Stimulated activated naive CD8-positive, alpha-beta T cell treated with anti-CD3 and anti-CD28 coated beads, Interleukin-15, amount 100 ng/mL, for 72 hours (primary cell): ENCODE data around the gene SGMS1.

Experiments
- ATAC-seq: fragments of 150-1000 bp; cut with Tn5 transposase; 2 replicates; pipeline ENCODE4 v1.10.0; 2021; ENCODE audit warnings: mild to moderate bottlenecking, moderate library complexity
- DNase-seq, 2 donors: peaks; one replicate each; pipeline ENCODE4 v3.0.0; 2021 to 2022
- H3K27ac Mint-ChIP-seq, 2 donors: one replicate each; pipeline ENCODE4 v1.8.0; 2022; ENCODE audit warnings: mild to moderate bottlenecking in 2 of 2, mixed read lengths in 2 of 2, moderate library complexity in 2 of 2
- H3K27me3 Mint-ChIP-seq: one replicate; pipeline ENCODE4 v1.8.0; 2022; ENCODE audit warnings: mixed read lengths
- H3K4me1 Mint-ChIP-seq: one replicate; pipeline ENCODE4 v1.8.0; 2022; ENCODE audit warnings: mild to moderate bottlenecking, mixed read lengths
- H3K4me3 Mint-ChIP-seq, 2 donors: one replicate each; pipeline ENCODE4 v1.8.0; 2022; ENCODE audit warnings: mild to moderate bottlenecking in 2 of 2, mixed read lengths in 2 of 2, moderate library complexity in 1 of 2
- H3K9me3 Mint-ChIP-seq, 2 donors: one replicate each; pipeline ENCODE4 v1.8.0; 2022; ENCODE audit warnings: mixed read lengths in 2 of 2

The SGMS1 gene

GRCh38 chr10:50622706-50623662 lies 772 bp downstream of the SGMS1 start:
- no peaks in the 10 kb centered on the region for H3K9me3 Mint-ChIP-seq
- peak overlapping the region; percentile 85 to 93 for H3K27ac Mint-ChIP-seq
- peak; percentile 32 for ATAC-seq
- peak; percentile 41 to 66 for DNase-seq
- H3K4me1 Mint-ChIP-seq: peaks cover 40% of the 10 kb centered on the region
- H3K4me3 Mint-ChIP-seq: peak overlapping the region; percentile 91 to 92
- no peaks in the 10 kb centered on the region for H3K27me3 Mint-ChIP-seq

DNA sequence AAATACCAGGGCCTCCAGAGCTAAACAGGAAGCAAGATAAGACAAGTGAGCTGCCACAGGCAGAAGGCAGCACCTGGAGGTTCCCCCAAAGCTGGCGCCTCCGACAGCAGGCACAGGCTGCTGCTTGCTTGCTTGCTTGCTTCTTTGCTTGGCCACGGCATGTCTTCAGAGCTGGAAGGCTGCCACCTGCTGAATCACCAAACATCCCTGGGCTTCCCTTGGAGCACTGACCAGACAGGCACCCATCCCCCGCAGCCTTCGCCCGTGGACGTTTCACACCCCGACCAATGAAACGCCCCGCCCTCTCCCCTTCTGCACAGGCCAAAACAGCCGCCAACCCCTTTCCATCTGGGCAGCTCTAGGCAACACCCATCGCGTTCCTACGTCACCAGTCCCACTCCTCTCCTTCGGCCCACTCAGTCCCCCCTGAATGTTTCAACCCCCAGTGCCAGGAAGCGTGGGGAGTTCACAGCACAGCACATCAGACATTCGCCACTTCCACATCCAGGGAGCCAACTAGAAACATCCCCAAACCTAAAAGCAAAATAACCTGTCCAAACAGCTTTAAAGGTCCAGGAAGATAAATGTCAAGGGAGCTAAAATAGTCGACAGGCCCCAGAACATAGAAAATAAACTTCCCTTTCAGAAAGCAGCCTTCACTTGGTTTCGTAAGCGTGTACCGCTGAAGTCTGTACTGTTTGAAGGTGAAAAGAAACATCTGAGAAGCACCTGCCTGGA lies 1.6 kb downstream of the SGMS1 start:
- peak overlapping the region; percentile 91 to 92 for H3K4me3 Mint-ChIP-seq
- DNase-seq (peak; percentile 49 to 59), ATAC-seq (peak; percentile 15)
- peak overlapping the region; percentile 85 to 91 for H3K27ac Mint-ChIP-seq
- peaks cover 43% of the 10 kb centered on the region for H3K4me1 Mint-ChIP-seq
- H3K9me3 Mint-ChIP-seq: no peaks in the 10 kb centered on the region
- no peaks in the 10 kb centered on the region for H3K27me3 Mint-ChIP-seq

DNA sequence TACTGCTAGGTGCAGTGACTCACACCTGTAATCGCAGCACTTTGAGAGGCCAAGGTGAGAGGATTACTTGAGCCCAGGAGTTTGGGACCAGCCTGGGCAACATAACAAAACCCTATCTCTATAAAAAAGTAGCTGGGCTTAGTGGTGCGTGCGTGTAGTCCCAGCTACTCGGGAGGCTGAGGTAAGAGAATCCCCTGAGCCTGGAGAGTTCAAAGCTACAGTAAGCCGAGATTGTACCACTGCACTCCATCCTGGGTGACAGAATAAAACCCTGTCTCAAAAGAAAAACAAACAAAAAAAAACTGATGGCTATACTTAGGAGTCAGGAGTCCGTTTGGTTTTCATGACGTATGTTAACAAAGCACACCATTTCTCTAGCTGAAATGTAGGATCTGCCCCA lies 2.9 kb downstream of the SGMS1 start:
- Mint-ChIP-seq H3K4me1 (peaks cover 49% of the 10 kb centered on the region), H3K4me3 (peak overlapping the region; percentile 21 to 91), H3K27me3 (no peaks in the 10 kb centered on the region), H3K9me3 (no peaks in the 10 kb centered on the region), H3K27ac (no peak overlapping the region)
- no peak for ATAC-seq
- DNase-seq: no peak

GRCh38 chr10:50619882-50620281 lies 3.9 kb downstream of the SGMS1 start:
- no peak overlapping the region for H3K4me3 Mint-ChIP-seq
- ATAC-seq (no peak), DNase-seq (no peak)
- H3K27ac Mint-ChIP-seq: no peak overlapping the region
- no peaks in the 10 kb centered on the region for H3K9me3 Mint-ChIP-seq
- H3K4me1 Mint-ChIP-seq: peaks cover 49% of the 10 kb centered on the region
- no peaks in the 10 kb centered on the region for H3K27me3 Mint-ChIP-seq

- peaks cover 53% of the 10 kb centered on the region for H3K4me1 Mint-ChIP-seq
- H3K27ac Mint-ChIP-seq: no peak overlapping the region
- no peak overlapping the region for H3K4me3 Mint-ChIP-seq
These were observed 4.6 kb downstream of the SGMS1 start for GRCh38 chr10:50619166-50619565.

GRCh38 chr10:50618624-50619023 lies 5.1 kb downstream of the SGMS1 start:
- no peaks in the 10 kb centered on the region for H3K27me3 Mint-ChIP-seq
- DNase-seq: no peak
- peaks cover 57% of the 10 kb centered on the region for H3K4me1 Mint-ChIP-seq
- H3K9me3 Mint-ChIP-seq: no peaks in the 10 kb centered on the region
- no peak overlapping the region for H3K4me3 Mint-ChIP-seq
- ATAC-seq: no peak
- H3K27ac Mint-ChIP-seq: no peak overlapping the region

More at GRCh38 chr10:50619166-50619565, 4.6 kb downstream of the SGMS1 start:
- no peak for DNase-seq
- Mint-ChIP-seq H3K27me3 (no peaks in the 10 kb centered on the region), H3K9me3 (no peaks in the 10 kb centered on the region)
- no peak for ATAC-seq

DNA sequence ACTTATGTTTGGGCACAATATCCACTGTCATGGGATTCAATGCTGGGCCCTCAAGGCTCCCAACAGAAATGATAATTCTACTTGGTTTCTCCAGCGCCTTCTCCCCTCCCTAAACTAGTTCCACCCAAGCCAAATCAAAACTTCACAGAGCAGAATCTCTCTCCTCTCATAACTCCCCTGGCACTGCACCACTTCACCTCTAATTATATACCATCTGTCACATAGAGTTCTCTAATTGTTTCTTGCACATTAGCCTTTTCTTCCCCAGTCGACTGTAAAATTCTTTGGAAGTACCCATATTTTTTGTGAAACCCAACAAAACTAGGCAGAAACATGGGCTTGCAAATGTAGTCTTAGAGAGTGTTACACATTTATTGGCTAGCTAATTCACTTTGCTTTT lies 8.1 kb downstream of the SGMS1 start:
- ATAC-seq (no peak), DNase-seq (no peak)
- peaks cover 67% of the 10 kb centered on the region for H3K4me1 Mint-ChIP-seq
- H3K4me3 Mint-ChIP-seq: no peak overlapping the region
- no peaks in the 10 kb centered on the region for H3K27me3 Mint-ChIP-seq
- H3K27ac Mint-ChIP-seq: no peak overlapping the region
- H3K9me3 Mint-ChIP-seq: no peaks in the 10 kb centered on the region

DNA sequence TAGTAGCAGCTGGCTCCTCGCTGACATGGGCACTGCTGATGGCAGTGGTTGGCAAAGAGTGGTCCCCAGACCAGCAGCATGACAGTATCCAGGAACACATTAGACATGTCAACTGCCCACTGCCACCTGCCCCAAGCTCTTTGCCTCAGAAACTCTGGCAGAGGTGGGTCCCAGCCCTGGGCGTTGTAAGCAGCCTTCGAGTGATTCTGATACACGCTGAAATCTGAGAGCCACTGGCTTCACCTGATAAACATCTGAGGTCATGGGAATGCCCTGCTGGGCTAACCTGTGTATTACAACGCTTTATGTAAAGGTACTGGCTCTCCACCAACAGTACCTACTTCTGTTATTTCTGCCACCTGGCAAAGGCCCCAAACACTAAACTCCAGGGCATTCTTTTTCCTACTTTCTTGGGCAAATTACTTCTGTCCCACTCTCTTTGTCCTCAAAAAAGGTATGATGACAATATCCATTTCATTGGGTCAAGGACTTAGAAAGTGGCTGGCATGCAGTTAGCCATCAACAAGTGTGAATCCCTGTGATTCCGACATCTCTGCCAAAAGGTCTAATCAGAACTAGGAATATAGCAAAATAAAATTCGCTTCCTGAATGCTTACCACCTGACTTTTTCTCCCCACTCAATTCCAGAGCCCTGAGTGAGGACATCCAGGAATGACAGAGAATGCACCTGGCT lies 9.2 kb downstream of the SGMS1 start:
- ATAC-seq (peak; percentile 53), DNase-seq (peak in 1 of 2 donors; percentile 30)
- no peaks in the 10 kb centered on the region for H3K27me3 Mint-ChIP-seq
- no peak overlapping the region for H3K27ac Mint-ChIP-seq
- no peaks in the 10 kb centered on the region for H3K9me3 Mint-ChIP-seq
- H3K4me1 Mint-ChIP-seq: peaks cover 65% of the 10 kb centered on the region
- no peak overlapping the region for H3K4me3 Mint-ChIP-seq

DNA sequence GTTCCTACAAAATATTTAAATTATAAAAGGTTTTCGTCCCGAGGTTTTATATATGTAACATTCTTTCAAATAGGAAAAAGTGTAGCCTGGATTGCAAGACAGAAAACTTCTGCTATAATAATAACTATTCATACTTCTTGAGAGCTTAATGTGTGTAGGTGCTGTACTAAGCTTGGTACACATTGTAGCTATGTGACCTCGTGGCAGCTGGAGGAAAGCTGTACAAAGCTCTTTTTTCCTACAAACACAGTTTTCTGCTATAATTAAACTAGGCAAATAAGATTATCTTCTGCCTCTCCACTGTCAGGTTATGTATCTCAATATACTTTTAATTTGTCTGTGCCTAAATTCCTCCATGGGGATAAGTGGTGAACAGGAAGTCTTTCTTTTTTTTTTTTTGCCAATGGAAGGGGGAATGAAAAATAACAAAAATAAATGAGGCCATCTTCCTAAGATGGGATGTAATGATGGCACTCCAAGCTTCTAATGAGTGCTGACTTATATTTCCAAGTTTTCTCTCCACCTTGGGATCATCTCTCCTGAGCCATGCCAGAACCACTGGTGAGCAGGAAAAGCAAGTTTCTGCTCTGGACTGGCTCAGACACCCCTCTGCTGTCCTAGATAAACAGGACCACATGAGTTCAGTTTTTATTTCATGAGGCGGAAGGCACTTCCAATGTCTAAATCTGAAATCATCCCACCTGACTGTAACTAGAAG lies 9.9 kb downstream of the SGMS1 start:
- DNase-seq (no peak), ATAC-seq (no peak)
- Mint-ChIP-seq H3K27ac (no peak overlapping the region), H3K4me1 (peaks cover 59% of the 10 kb centered on the region), H3K27me3 (no peaks in the 10 kb centered on the region), H3K4me3 (no peak overlapping the region), H3K9me3 (no peaks in the 10 kb centered on the region)

- no peaks in the 10 kb centered on the region for H3K27me3 Mint-ChIP-seq
- DNase-seq (peak in 1 of 2 donors; percentile 49), ATAC-seq (peak; percentile 91)
- no peaks in the 10 kb centered on the region for H3K9me3 Mint-ChIP-seq
- H3K4me3 Mint-ChIP-seq: no peak overlapping the region
- no peak overlapping the region for H3K27ac Mint-ChIP-seq
- H3K4me1 Mint-ChIP-seq: peaks cover 55% of the 10 kb centered on the region
These were observed 10.6 kb downstream of the SGMS1 start for GRCh38 chr10:50613150-50613549.

DNA sequence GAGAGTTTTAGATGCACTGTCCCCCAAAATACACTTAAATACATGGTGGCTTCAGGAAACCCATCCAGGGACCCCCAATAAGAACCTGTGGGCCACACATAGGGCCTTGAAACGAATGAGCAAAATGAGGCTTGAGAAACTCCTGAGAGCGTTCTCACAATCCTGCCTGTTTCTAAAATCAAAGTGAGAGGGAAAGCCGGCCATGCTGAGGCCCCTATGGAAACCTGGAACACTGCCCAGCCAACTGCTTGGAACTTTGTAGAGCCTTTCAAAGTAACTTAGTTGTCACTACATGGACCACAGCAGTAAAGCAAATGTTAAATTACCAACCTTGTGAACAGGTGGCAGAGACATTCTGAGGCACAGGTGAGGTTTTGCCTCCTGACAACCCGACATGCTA lies 13.4 kb downstream of the SGMS1 start:
- Mint-ChIP-seq H3K27me3 (no peaks in the 10 kb centered on the region), H3K9me3 (no peaks in the 10 kb centered on the region), H3K27ac (no peak overlapping the region), H3K4me1 (peaks cover 65% of the 10 kb centered on the region), H3K4me3 (no peak overlapping the region)
- no peak for ATAC-seq
- no peak for DNase-seq

GRCh38 chr10:50607356-50607925 lies 16.3 kb downstream of the SGMS1 start:
- Mint-ChIP-seq H3K27me3 (no peaks in the 10 kb centered on the region), H3K4me1 (peaks cover 72% of the 10 kb centered on the region), H3K27ac (no peak overlapping the region), H3K4me3 (no peak overlapping the region), H3K9me3 (no peaks in the 10 kb centered on the region)
- DNase-seq: no peak
- no peak for ATAC-seq

DNA sequence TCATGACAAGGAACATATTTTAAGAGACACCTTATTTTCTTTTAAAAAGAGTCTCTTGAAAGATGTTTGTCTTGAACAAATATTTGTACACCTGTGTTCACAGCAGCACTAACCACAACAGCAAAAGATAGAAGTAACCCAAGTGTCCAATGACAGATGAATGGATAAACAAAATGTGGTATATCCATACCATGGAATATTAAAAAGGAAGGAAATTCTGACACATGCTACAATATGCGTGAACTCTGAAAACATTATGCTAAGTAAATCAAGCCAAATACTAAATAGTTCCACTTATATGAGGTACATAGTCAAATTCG lies 17.8 kb downstream of the SGMS1 start:
- H3K4me1 Mint-ChIP-seq: peaks cover 71% of the 10 kb centered on the region
- no peak for ATAC-seq

DNA sequence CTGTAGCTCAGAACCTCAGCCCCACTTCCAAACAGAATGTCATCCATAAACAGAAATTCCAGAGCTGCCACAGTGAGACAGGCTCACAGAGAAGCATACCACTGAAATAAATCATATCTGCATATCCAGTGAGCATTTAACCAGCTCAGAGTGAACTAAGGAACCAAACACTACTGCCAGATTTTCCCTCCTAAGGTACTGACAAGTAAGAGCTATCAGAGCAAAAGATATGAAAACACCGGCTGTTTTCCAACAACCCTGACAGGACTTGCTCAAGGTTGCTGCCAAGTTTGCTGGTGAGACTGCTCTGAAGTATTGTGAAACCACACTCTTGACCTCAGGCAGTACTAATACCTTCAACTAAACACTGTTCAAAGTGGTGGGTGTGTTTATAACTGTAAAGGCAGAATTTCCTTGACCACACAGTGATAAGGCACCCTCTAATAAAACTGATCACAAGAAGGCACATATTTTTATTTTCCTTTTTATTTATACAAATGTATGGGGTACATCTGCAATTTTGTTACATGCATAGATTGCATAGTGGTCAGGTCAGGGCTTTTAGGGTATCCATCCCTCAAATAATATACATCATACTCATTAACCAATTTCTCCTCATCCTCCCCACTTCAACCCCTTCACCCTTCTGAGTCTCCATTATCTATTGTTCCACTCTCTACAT lies 18.3 kb downstream of the SGMS1 start:
- H3K4me3 Mint-ChIP-seq: no peak overlapping the region
- H3K27ac Mint-ChIP-seq: peak overlapping the region in 1 of 2 donors; percentile 57
- peaks cover 72% of the 10 kb centered on the region for H3K4me1 Mint-ChIP-seq
- DNase-seq: no peak
- ATAC-seq: peak; percentile 81
- no peaks in the 10 kb centered on the region for H3K27me3 Mint-ChIP-seq
- H3K9me3 Mint-ChIP-seq: no peaks in the 10 kb centered on the region

More for the DNA sequence above, 17.8 kb downstream of the SGMS1 start:
- DNase-seq: no peak
- H3K9me3 Mint-ChIP-seq: no peaks in the 10 kb centered on the region
- H3K4me3 Mint-ChIP-seq: no peak overlapping the region
- H3K27ac Mint-ChIP-seq: peak overlapping the region in 1 of 2 donors; percentile 24
- no peaks in the 10 kb centered on the region for H3K27me3 Mint-ChIP-seq
